Hepatocyte (in vitro differentiated cells): ENCODE measurements around the gene SEC24D.

ENCODE experiments used
- CTCF ChIP-seq: fragments of 200-600 bp; sonication (generic); IDR thresholded peaks from 2 replicates; pipeline ENCODE4 v1.5.1; 2016; ENCODE audit warnings: antibody characterized with exemption, mild to moderate bottlenecking; ENCODE audit not compliant: poor library complexity
- EZH2 ChIP-seq: fragments of 200-600 bp; sonication (generic); IDR thresholded peaks from 2 replicates; pipeline ENCODE4 v1.6.1; 2016; ENCODE audit warnings: antibody characterized with exemption, mild to moderate bottlenecking, borderline replicate concordance

- TF ChIP-seq CTCF = no peak
- no peak for TF ChIP-seq EZH2
Observed at GRCh38 chr4:118814058-118814457, 21.9 kb downstream of the SEC24D start.
